ENCODE data around the gene TSHR.
"Not testable (repeated sequence)": the region's sequence is repeated elsewhere in the genome, so short reads cannot be mapped to it uniquely, and the experiment has no call there.

The TSHR gene

GRCh38 chr14:81113176-81113575 is 157.8 kb downstream of the TSHR start:
- no peak for ATAC-seq
- TF ChIP-seq SNAI2 (CRISPR knock-in tag; IDR thresholded peaks at IDR 0.05) (no peak), ARNTL (CRISPR knock-in tag; IDR thresholded peaks at IDR 0.05; ENCODE audit: borderline replicate concordance, low read depth) (no peak), ZNF70 (CRISPR knock-in tag; IDR thresholded peaks at IDR 0.05) (no peak), PPARA (CRISPR knock-in tag; IDR thresholded peaks at IDR 0.05; ENCODE audit: borderline replicate concordance) (no peak), CSRNP3 (CRISPR knock-in tag; IDR thresholded peaks at IDR 0.05) (no peak), TSHZ2 (CRISPR knock-in tag; IDR thresholded peaks at IDR 0.05) (no peak)

- not testable (repeated sequence) for ATAC-seq
Measured at GRCh38 chr14:81113945-81114820, 158.8 kb downstream of the TSHR start.

GRCh38 chr14:81120501-81120900 is 165.1 kb downstream of the TSHR start:
- no peak for TF ChIP-seq BACH2 (CRISPR knock-in tag; IDR thresholded peaks at IDR 0.05; ENCODE audit: borderline replicate concordance)
- no peak for TF ChIP-seq ZNF8 (CRISPR knock-in tag; IDR thresholded peaks at IDR 0.05)
- TF ChIP-seq ISL1 (CRISPR knock-in tag; IDR thresholded peaks at IDR 0.05) = no peak
- no peak for TF ChIP-seq PPARA (CRISPR knock-in tag; IDR thresholded peaks at IDR 0.05; ENCODE audit: borderline replicate concordance)
- no peak for TF ChIP-seq ZFP3 (CRISPR knock-in tag; IDR thresholded peaks at IDR 0.05)
- TF ChIP-seq SNAI2 (CRISPR knock-in tag; IDR thresholded peaks at IDR 0.05) = no peak
- TF ChIP-seq ESRRG (CRISPR knock-in tag; IDR thresholded peaks at IDR 0.05) = no peak
- no peak for TF ChIP-seq CSRNP3 (CRISPR knock-in tag; IDR thresholded peaks at IDR 0.05)
- no peak for TF ChIP-seq POU6F1 (CRISPR knock-in tag; IDR thresholded peaks at IDR 0.05; ENCODE audit: borderline replicate concordance, low read depth)
- no peak for ATAC-seq

- TF ChIP-seq ZNF8 (CRISPR knock-in tag; IDR thresholded peaks at IDR 0.05) (no peak), GLIS3 (CRISPR knock-in tag; IDR thresholded peaks at IDR 0.05) (no peak), RARB (CRISPR knock-in tag; IDR thresholded peaks at IDR 0.05) (no peak), ESRRG (CRISPR knock-in tag; IDR thresholded peaks at IDR 0.05) (no peak), ZFP30 (CRISPR knock-in tag; IDR thresholded peaks at IDR 0.05) (no peak), OSR1 (CRISPR knock-in tag; IDR thresholded peaks at IDR 0.05) (no peak), ZC3H10 (CRISPR knock-in tag; IDR thresholded peaks at IDR 0.05) (no peak)
- ATAC-seq = no peak
Measured at GRCh38 chr14:81122326-81122725, 166.9 kb downstream of the TSHR start.

- ATAC-seq = no peak
- TF ChIP-seq TOX (CRISPR knock-in tag; IDR thresholded peaks at IDR 0.05; ENCODE audit: borderline replicate concordance) (no peak), PATZ1 (CRISPR knock-in tag; IDR thresholded peaks at IDR 0.05; ENCODE audit: borderline replicate concordance) (no peak), OSR1 (CRISPR knock-in tag; IDR thresholded peaks at IDR 0.05) (no peak), ARNTL (CRISPR knock-in tag; IDR thresholded peaks at IDR 0.05; ENCODE audit: borderline replicate concordance, low read depth) (no peak), PPARA (CRISPR knock-in tag; IDR thresholded peaks at IDR 0.05; ENCODE audit: borderline replicate concordance) (no peak), ZFP3 (CRISPR knock-in tag; IDR thresholded peaks at IDR 0.05) (no peak), ZC3H10 (CRISPR knock-in tag; IDR thresholded peaks at IDR 0.05) (no peak), CREB5 (CRISPR knock-in tag; IDR thresholded peaks at IDR 0.05; ENCODE audit: low read depth) (no peak), GLIS3 (CRISPR knock-in tag; IDR thresholded peaks at IDR 0.05) (no peak), ZNF8 (CRISPR knock-in tag; IDR thresholded peaks at IDR 0.05) (no peak), ZFP30 (CRISPR knock-in tag; IDR thresholded peaks at IDR 0.05) (no peak), ISL1 (CRISPR knock-in tag; IDR thresholded peaks at IDR 0.05) (no peak), POU6F1 (CRISPR knock-in tag; IDR thresholded peaks at IDR 0.05; ENCODE audit: borderline replicate concordance, low read depth) (no peak)
Measured at GRCh38 chr14:81123811-81124210, 168.4 kb downstream of the TSHR start.

Data from SK-N-SH treated with all-trans-retinoic acid at 6 μM for 48 hours (cell line).